Skeletal muscle tissue (tissue), 4 donors: ENCODE measurements around the gene TMEM161B. TPM values are rescaled to one million over a fixed set of nuclear protein-coding genes. Genes with fewer than 3 reads are reported as not detected.

Experiments
- H3K27ac ChIP-seq: one replicate; pipeline ENCODE4 v1.7.0; 2013; ENCODE audit warnings: mild to moderate bottlenecking, low read depth, low read length, inconsistent platforms
- H3K27me3 ChIP-seq, 3 donors: one replicate each; pipeline ENCODE4 v1.7.0; 2013; ENCODE audit warnings: low read length in 3 of 3; ENCODE audit not compliant: control insufficient read depth in 3 of 3, insufficient read depth in 3 of 3
- H3K36me3 ChIP-seq, 3 donors: one replicate each; pipeline ENCODE4 v1.7.0; 2013; ENCODE audit warnings: low read length in 3 of 3; ENCODE audit not compliant: control insufficient read depth in 3 of 3, insufficient read depth in 3 of 3
- H3K4me1 ChIP-seq, 3 donors: one replicate each; pipeline ENCODE4 v1.7.0; 2013; ENCODE audit warnings: low read length in 3 of 3, mild to moderate bottlenecking in 3 of 3; ENCODE audit not compliant: control insufficient read depth in 3 of 3, insufficient read depth in 3 of 3
- H3K4me3 ChIP-seq, 3 donors: one replicate each; pipeline ENCODE4 v1.7.0; 2013; ENCODE audit warnings: low read length in 3 of 3
- H3K9ac ChIP-seq, 3 donors: one replicate each; pipeline ENCODE4 v1.7.0; 2013; ENCODE audit warnings: low read length in 3 of 3, mild to moderate bottlenecking in 3 of 3, moderate library complexity in 2 of 3, low read depth in 1 of 3
- H3K9me3 ChIP-seq, 3 donors: one replicate each; pipeline ENCODE4 v1.7.0; 2013; ENCODE audit warnings: low read length in 3 of 3; ENCODE audit not compliant: control insufficient read depth in 3 of 3
- total RNA-seq: library from RNA; depleted of rRNA; stranded (reverse); fragments of >200 nt; gene quantifications from one replicate; pipeline ENCODE4 v1.2.3, GENCODE V29; 2014
- donor health status: Osteomylitis.

TMEM161B gene
- 15.7 TPM for total RNA-seq

DNA sequence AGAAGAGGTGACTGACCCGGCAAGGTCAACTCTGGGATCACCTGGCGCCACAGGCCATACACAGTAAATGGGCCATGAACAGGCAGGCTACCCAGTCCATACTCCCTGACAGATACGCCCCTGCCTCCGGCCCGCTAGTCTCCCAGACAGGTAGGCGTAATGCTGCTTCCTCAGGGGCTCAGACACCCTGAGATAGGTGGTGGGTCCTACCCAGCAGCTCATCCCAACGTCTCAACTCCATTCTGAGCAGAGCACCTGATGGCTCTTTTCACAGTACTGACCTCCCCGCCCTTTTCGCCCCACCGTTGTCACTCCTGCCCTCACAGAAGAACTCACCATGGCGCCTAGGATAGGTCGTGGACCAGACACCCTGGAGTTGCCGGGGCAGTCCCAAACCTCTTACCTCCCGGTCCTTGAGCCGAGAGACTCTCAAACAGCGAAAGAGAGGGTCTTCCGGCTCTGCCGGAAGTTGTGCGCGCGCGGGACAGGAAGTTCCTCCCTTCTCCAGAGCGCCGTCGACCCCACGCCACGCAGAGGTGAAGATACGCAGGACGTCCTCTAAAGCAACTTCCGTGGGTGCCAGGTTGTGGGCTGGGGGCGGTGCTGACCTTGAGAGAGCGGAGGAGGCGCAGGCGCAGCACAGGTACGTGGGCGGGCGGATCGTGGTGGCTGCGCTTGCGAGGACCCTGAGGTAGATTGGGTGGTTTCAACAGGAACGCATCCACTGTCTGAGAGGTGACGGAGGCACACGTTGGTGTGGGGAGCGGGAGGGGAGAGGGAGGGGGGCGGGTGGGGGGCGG lies at the start of gene TMEM161B:
Gene TMEM161B (minus strand): TSS at position 461 of the 800 bp plus-strand sequence. CDS start 122 bp downstream, at position 339.
- Histone ChIP-seq H3K9me3 (no peaks in the 10 kb centered on the region), H3K4me1 (peaks cover 14 to 25% (median 21%) of the 10 kb centered on the region in 3 donors), H3K27ac (peak within 1 kb of the TSS; percentile 81), H3K9ac (peak within 1 kb of the TSS; percentile 88 to 94 (median 90)), H3K4me3 (peak within 1 kb of the TSS; percentile 97 to 99 (median 98)), H3K27me3 (no peaks in the 10 kb centered on the region), H3K36me3 (peaks cover 3 to 17% (median 13%) of the 10 kb centered on the region in 3 donors)

DNA sequence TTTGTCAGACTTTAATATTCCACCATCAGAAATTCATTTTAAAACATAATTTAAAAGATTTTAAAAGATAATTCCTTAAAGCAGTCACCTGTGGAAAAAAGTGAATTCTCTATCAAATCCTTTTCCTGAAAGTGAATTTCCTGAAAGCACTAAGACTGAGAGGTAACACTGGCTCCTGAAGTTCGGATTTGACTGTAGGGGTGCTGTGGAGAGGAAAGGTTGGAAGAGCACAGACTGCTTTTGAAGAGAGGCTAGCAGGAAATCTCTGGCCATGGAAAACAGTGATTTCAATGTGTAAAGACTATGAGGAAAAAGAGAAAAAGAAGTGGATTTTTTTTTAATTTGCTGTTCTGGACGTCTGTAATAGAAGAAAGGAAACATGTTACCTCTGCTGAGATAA lies 35.7 kb upstream of the TMEM161B start:
- no peaks in the 10 kb centered on the region for H3K9me3 ChIP-seq
- H3K9ac ChIP-seq = no peak overlapping the region
- H3K36me3 ChIP-seq = no peaks in the 10 kb centered on the region
- no peak overlapping the region for H3K27ac ChIP-seq
- H3K4me1 ChIP-seq = no peaks in the 10 kb centered on the region
- no peaks in the 10 kb centered on the region for H3K27me3 ChIP-seq
- H3K4me3 ChIP-seq = no peak overlapping the region

DNA sequence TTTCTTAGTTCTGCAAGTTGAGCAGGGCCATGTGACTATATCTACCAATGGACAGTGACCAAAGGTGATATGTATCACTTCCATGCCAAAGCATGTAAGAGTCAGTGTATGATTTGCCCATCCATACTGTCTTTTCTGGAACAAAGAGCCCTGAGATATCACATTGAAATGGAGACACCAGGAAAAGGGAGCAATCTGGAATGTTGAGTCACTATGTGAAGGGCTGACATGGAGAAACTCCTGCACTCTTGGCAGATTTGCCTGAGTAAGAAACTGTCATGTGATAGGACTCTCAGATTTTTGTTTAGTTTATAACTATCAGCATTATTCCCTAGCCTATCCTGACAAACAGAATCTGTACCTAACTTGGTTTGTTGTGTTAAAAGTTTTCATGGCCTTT lies 29.8 kb upstream of the TMEM161B start:
- H3K9ac ChIP-seq = no peak overlapping the region
- H3K36me3 ChIP-seq = peaks cover 0 to 1% (median 0%) of the 10 kb centered on the region in 3 donors
- H3K9me3 ChIP-seq = peaks cover 0 to 6% (median 3%) of the 10 kb centered on the region in 3 donors
- no peak overlapping the region for H3K27ac ChIP-seq
- no peaks in the 10 kb centered on the region for H3K27me3 ChIP-seq
- no peak overlapping the region for H3K4me3 ChIP-seq
- H3K4me1 ChIP-seq = no peaks in the 10 kb centered on the region

DNA sequence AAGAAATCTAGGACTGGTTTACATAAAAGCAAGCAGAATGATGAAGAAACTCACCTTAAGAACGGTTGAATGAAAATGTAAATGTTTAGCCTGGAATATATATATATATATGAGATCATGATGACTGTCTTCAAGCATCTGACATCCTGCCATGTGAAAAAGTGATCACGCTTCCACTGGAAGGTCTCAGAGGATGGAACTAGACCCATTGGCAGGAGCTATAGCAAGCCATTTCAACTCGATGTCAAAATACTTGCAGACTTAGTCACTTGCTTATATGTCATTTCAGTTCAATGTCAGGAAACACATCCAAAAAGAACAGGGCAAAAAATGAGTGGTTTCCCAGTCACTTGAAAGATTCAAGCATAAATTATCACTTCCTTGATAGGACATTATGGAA lies 22.2 kb upstream of the TMEM161B start:
- Histone ChIP-seq H3K27me3 (no peaks in the 10 kb centered on the region), H3K4me3 (no peak overlapping the region), H3K4me1 (no peaks in the 10 kb centered on the region), H3K36me3 (peaks cover 0 to 18% (median 14%) of the 10 kb centered on the region in 3 donors), H3K9ac (no peak overlapping the region), H3K27ac (no peak overlapping the region), H3K9me3 (peaks cover 0 to 6% (median 3%) of the 10 kb centered on the region in 3 donors)

DNA sequence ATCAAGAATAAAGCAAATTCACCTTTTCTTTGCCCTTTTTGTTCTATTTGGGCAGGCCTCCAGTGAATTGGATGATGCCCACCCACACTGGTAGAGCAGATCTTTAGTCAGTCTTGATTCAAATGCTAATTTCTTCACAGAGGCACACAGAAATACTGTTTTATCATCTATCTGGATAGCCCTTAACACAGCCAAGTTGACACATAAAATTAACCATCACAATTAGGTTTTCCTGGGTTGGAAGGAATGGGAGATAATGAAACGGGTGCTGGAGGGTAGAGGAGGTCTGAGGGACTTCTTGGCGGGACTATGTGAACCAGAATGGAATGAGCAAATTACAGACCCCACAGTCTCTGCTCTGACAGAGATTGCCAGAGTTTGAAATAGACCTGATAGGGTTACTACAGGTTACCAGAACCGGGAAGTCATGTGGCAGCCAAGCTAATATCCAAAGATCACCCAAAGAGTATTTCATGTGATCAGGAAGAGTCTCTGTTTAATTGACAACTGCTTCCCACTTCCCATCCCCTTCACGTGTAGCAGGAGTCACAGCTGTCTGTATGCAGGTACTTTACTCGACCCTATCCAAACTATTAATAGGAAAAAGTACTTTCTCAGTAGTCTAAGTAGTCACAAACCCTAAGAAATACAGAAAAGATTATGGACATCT lies 20.0 kb upstream of the TMEM161B start:
- H3K4me3 ChIP-seq = no peak overlapping the region
- peaks cover 0 to 16% (median 14%) of the 10 kb centered on the region in 3 donors for H3K36me3 ChIP-seq
- H3K9me3 ChIP-seq = no peaks in the 10 kb centered on the region
- H3K27me3 ChIP-seq = no peaks in the 10 kb centered on the region
- no peaks in the 10 kb centered on the region for H3K4me1 ChIP-seq
- H3K9ac ChIP-seq = no peak overlapping the region
- H3K27ac ChIP-seq = no peak overlapping the region

DNA sequence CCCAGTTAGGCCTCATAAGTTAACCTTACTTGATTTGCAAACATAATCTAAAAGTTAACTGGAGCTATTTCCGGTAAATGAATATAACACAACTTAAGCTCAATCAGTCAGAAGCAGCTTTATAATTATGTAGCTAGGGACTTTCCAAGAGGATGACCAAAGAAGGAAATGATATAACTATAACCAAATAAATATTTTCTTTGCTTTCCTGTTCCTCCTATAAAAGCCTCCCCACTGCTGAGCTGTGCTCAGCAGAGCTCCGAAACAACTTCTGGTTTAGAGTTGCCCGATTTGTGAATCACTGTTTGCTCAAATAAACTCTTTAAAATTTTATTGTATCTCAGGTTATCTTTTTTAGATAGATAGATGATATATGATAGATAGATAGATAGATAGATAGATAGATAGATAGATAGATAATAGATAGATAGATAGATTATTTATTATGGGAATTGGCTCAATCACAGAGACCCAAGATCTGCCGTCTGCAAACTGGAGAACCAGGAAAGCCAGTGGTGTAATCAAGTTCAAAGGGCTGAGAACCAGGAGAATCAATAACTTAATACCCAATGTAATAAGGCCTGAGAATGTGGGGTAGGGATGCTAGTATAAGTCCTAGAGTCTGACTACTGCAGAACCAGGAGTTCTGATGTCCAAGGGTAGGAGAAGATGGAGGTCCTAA lies 19.3 kb upstream of the TMEM161B start:
- H3K27ac ChIP-seq = no peak overlapping the region
- no peaks in the 10 kb centered on the region for H3K4me1 ChIP-seq
- no peak overlapping the region for H3K4me3 ChIP-seq
- H3K9ac ChIP-seq = no peak overlapping the region
- H3K36me3 ChIP-seq = peaks cover 0 to 17% (median 14%) of the 10 kb centered on the region in 3 donors
- no peaks in the 10 kb centered on the region for H3K27me3 ChIP-seq
- H3K9me3 ChIP-seq = no peaks in the 10 kb centered on the region

DNA sequence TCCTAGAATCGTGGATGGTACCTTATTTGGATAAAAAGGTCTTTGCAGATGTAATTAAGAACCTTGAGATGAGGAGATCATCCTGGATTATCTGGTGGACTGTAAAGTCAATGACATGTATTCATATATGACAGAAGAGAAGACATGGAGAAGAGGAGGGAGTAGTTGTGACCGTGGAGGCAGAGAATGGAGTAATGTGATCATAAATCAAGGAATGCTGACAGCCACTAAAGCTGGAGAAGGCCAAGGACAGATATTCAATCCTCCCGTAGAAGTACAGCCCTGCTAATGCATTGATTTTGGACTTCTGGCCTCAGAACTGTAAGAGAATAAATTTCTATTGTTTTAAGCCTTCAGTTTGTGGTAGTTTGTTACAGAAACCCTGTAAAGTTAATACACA lies 18.7 kb upstream of the TMEM161B start:
- Histone ChIP-seq H3K9me3 (no peaks in the 10 kb centered on the region), H3K27ac (no peak overlapping the region), H3K4me3 (no peak overlapping the region), H3K27me3 (no peaks in the 10 kb centered on the region), H3K36me3 (peaks cover 0 to 23% (median 14%) of the 10 kb centered on the region in 3 donors), H3K4me1 (no peaks in the 10 kb centered on the region), H3K9ac (no peak overlapping the region)

DNA sequence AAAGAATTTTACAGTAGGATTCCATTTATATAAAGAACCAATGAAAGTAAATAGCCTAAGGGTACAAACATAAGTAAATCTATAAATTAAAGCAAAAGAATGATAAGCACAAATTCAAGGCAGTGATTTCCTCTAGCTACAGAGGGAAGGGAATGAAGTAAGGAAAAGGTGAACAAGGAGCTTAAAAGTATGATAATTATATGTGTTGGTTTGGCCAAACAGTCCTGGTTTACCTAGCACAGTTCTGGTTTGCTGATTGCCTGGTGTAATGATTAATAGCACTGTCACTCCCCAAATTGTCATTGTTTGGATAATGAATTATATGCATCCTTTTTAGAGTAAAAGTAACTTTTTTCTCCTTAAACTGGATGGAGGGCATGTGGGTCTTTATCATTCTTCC lies 15.0 kb upstream of the TMEM161B start:
- Histone ChIP-seq H3K4me1 (no peaks in the 10 kb centered on the region), H3K9ac (no peak overlapping the region), H3K27ac (no peak overlapping the region), H3K9me3 (no peaks in the 10 kb centered on the region), H3K4me3 (no peak overlapping the region), H3K36me3 (peaks cover 0 to 23% (median 10%) of the 10 kb centered on the region in 3 donors), H3K27me3 (no peaks in the 10 kb centered on the region)

DNA sequence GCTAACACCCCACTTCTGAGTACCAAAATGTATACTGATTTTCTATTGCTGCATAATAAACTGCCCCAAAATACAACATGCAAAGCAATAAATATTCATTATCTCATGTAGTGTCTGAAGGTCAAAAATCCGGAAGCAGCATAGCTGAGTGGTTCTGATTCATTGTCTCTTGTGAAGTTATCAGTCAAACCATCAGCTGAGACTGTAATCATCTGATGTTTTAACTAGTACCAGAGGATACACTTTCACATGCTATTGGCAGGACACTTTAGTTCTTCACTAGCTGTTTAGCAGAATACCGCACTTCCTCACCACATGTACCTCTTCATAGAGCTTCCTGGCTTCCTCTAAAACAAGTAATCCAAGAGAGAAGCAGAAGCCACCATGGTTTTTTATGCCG lies 12.7 kb upstream of the TMEM161B start:
- Histone ChIP-seq H3K27me3 (no peaks in the 10 kb centered on the region), H3K9ac (no peak overlapping the region), H3K36me3 (peaks cover 0 to 15% (median 9%) of the 10 kb centered on the region in 3 donors), H3K27ac (no peak overlapping the region), H3K4me3 (no peak overlapping the region), H3K4me1 (no peaks in the 10 kb centered on the region), H3K9me3 (no peaks in the 10 kb centered on the region)
